Measurements from ENCODE around the gene ZNF106.

Gene ZNF106

DNA sequence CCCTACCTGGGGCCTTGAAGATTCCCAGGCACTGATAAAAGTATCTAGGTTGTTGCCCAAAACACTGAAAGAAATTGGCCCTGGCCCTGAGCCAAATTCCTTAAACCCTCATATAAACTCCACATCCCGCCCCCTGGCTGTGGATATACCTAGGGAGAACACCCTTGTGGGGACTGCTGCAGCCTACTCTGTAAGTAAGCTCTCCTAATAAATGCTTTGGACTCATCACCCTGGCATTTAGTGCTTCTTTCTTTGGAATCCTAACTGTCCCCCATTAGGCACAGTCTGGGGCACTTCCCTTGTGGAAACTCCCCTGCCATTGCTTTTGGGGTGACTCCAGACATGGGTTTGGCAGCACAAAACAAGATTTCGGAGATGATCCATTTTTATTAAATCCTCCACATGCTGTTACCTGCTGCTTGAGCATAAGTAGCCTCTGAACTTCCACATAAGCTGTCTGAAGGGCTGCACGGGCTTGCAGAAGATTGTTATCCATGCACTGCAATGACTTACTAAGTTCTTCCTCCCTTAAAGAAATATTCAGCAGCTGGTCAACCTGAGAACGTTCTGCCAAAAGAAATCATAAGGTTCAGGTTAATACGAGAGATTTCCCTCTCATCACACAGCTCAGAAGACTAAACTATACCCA lies 46.4 kb downstream of the ZNF106 start:
- TF ChIP-seq, protein P1, sequence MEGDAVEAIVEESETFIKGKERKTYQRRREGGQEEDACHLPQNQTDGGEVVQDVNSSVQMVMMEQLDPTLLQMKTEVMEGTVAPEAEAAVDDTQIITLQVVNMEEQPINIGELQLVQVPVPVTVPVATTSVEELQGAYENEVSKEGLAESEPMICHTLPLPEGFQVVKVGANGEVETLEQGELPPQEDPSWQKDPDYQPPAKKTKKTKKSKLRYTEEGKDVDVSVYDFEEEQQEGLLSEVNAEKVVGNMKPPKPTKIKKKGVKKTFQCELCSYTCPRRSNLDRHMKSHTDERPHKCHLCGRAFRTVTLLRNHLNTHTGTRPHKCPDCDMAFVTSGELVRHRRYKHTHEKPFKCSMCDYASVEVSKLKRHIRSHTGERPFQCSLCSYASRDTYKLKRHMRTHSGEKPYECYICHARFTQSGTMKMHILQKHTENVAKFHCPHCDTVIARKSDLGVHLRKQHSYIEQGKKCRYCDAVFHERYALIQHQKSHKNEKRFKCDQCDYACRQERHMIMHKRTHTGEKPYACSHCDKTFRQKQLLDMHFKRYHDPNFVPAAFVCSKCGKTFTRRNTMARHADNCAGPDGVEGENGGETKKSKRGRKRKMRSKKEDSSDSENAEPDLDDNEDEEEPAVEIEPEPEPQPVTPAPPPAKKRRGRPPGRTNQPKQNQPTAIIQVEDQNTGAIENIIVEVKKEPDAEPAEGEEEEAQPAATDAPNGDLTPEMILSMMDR (IDR thresholded peaks at IDR 0.05; ENCODE audit: low read depth, low read length, missing control alignments) = no peak
- no peak overlapping the region for H3K27ac ChIP-seq
- no peaks in the 10 kb centered on the region for H3K27me3 ChIP-seq (replicated peaks)
- in situ Hi-C loops (cut with HindIII; ENCODE audit: low pct_ligation_motif_present, low sequenced_read_pairs) = no loop called here
- H3K4me3 ChIP-seq (ENCODE audit: low read depth, low read length) = no peak overlapping the region
- peaks cover 38% of the 10 kb centered on the region for H3K36me3 ChIP-seq (replicated peaks)
- no peak for DNase-seq

DNA sequence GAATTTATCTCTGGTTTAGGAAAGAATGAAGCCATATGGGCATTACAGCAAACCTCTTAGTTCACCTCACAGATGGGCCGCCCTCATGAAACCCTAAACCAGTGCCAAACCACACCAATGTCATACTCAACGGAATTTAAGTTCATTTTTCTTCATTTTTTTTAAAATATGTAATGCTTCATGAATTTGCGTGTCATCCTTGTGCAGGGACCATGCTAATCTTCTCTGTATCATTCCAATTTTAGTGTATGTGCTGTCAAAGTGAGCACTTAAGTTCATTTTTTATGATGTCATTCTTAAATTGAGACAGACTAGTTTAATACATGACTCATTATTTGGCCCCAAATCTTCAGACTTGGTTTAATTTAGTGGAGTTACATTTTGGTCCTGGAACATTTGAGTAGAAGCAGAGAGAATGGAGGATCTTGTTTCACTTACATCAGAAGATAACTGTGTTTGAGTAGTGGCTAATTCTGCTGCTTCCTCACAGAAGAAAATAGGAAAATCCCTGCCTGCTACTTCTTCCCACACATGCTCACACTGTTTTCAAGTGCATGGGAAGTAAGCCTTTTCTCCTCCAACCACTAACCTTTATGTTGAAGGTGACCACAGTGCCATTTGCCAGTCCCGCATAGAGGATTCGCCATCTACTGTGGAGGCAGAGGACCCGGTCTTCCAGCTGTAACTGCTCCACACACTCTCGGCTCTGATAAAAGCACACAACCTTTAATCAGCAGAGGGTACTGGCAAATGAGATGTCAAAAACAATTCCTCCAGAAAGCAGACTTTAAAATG lies 63.3 kb downstream of the ZNF106 start:
- Histone ChIP-seq H3K4me3 (ENCODE audit: low read depth, low read length) (no peak overlapping the region), H3K27ac (peak overlapping the region; percentile 62), H3K27me3 (replicated peaks) (no peaks in the 10 kb centered on the region), H3K36me3 (replicated peaks) (peaks cover 63% of the 10 kb centered on the region)
- peak; percentile 75 for DNase-seq
- in situ Hi-C loops (cut with HindIII; ENCODE audit: low pct_ligation_motif_present, low sequenced_read_pairs) = no loop called here
- TF ChIP-seq, protein P1 (IDR thresholded peaks at IDR 0.05; ENCODE audit: low read depth, low read length, missing control alignments) = no peak

DNA sequence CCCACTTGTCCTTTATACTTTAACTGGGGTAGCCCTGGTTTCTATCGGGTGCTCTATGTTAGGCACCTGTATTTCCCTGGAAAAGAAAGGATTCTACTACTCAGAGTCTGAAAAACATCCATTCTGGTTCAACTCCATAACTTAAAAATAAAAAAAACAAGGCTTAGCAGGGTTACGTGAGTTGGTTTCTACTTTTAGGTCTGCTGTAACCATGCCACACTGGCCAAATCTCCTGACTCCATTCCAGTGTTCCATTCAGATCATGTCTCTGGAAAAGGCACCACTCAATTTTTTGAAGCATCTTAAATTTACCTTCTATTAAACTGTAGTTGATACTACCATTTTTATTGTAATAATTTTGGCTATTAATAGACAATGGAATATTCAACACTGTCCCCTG lies 69.6 kb downstream of the ZNF106 start:
- Histone ChIP-seq H3K27me3 (replicated peaks) (no peaks in the 10 kb centered on the region), H3K27ac (no peak overlapping the region), H3K36me3 (replicated peaks) (peaks cover 53% of the 10 kb centered on the region), H3K4me3 (ENCODE audit: low read depth, low read length) (no peak overlapping the region)
- in situ Hi-C loops (cut with HindIII; ENCODE audit: low pct_ligation_motif_present, low sequenced_read_pairs) = no loop called here
- no peak for DNase-seq
- TF ChIP-seq, protein P1 (IDR thresholded peaks at IDR 0.05; ENCODE audit: low read depth, low read length, missing control alignments) = no peak

DNA sequence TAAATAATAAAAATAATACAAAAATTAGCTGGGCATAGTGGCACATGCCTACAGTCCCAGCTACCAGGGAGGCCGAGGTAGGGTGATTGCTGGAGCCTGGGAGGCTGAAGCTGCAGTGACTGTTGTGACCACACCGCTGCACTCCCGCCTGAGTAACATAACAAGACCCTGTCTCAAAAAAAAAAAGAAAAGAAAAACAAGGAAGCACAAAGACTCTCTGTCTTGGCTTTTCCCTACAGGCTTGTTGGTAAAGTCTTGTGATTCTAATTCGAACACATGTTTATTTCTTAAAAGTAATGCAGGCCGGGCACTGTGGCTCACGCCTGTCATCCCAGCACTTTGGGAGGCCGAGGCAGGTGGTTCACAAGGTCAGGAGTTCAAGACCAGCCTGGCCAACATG lies 71.6 kb downstream of the ZNF106 start:
- no peaks in the 10 kb centered on the region for H3K27me3 ChIP-seq (replicated peaks)
- peaks cover 49% of the 10 kb centered on the region for H3K36me3 ChIP-seq (replicated peaks)
- TF ChIP-seq, protein P1 (IDR thresholded peaks at IDR 0.05; ENCODE audit: low read depth, low read length, missing control alignments) = no peak
- in situ Hi-C loops (cut with HindIII; ENCODE audit: low pct_ligation_motif_present, low sequenced_read_pairs) = no loop called here
- H3K27ac ChIP-seq = no peak overlapping the region
- no peak for DNase-seq
- H3K4me3 ChIP-seq (ENCODE audit: low read depth, low read length) = no peak overlapping the region

DNA sequence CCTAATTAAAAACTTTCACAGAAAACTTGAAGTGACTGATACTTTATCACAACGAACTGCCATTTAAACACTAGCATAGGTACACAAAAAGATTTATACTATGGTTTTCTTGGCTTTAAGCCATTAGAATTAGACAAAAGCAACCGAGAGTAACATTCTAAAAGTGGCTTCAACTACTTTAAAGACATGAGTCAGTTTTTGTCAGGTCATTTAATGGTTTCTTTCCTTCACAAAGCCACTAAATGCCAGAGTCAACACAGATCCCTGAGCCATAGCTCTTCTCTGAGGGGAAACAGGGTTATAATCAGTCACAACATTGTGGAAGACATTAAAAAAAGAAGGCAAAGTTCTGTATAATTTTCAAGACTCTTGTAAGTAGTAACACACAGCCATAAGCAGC lies 77.0 kb downstream of the ZNF106 start:
- no peaks in the 10 kb centered on the region for H3K27me3 ChIP-seq (replicated peaks)
- no peak for DNase-seq
- H3K4me3 ChIP-seq (ENCODE audit: low read depth, low read length) = no peak overlapping the region
- TF ChIP-seq, protein P1 (IDR thresholded peaks at IDR 0.05; ENCODE audit: low read depth, low read length, missing control alignments) = no peak
- in situ Hi-C loops (cut with HindIII; ENCODE audit: low pct_ligation_motif_present, low sequenced_read_pairs) = no loop called here
- H3K27ac ChIP-seq = no peak overlapping the region
- H3K36me3 ChIP-seq (replicated peaks) = peaks cover 30% of the 10 kb centered on the region
